HTR-8/SVneo (cell line): ENCODE results near the gene SNX3.
A peak's percentile ranks its signal among the peaks of the same experiment; 100 is the strongest.
"Not testable (repeated sequence)": the region's sequence is repeated elsewhere in the genome, so short reads cannot be mapped to it uniquely, and the experiment has no call there.

Source experiments
- DNase-seq: peaks from one replicate; pipeline ENCODE4 v3.0.0; 2011; ENCODE audit warnings: low spot score, mixed read lengths; ENCODE audit not compliant: insufficient read length
- FAIRE-seq: peaks from 2 replicates; lab custom pipeline; 2011; peaks lifted over from hg19 to GRCh38; lab: Jason Lieb, UNC

The SNX3 gene

GRCh38 chr6:108260809-108261569 lies at the start of gene SNX3:
TSS of gene SNX3 (minus strand) at chr6:108261040. CDS start at chr6:108260921, 119 bp downstream.
- FAIRE-seq = peak; percentile 84
- DNase-seq = peak; percentile 94

DNA sequence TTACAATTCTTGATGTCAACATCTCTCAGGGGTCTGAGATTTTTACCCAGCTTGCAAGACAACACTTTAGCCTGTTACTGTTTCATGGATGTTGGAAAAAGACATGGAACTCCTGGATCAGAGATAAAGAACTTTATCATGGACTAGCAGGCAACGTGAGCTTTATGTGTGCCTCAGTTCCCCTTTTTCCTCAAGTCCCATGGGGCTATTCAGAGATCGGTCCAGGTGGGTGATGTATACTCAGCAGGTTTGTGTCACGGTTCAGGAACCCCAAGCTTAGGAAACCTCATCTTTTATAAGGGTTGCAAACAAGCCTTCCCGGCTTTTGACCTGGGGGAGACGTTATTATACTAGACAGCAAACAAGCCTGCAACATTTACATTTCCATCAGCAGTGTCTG lies 49.0 kb upstream of the SNX3 start:
- DNase-seq (no peak), FAIRE-seq (no peak)

DNA sequence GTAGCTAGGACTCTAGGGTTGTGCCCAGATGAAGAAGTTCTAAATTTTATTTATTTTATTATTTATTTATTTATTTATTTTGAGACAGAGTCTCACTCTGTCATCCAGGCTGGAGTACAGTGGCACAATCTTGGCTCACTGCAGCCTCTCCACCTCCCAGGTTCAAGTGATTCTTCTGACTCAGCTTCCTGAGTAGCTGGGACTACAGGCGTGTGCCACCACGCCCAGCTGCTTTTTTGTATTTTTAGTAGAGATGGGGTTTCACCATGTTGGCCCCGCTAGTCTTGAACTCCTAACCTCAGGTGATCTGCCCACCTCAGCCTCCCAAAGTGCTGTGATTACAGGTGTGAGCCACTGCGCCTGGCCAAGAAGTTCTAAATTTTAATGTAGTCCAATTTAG lies 47.8 kb upstream of the SNX3 start:
- not testable (repeated sequence) for DNase-seq, FAIRE-seq

DNA sequence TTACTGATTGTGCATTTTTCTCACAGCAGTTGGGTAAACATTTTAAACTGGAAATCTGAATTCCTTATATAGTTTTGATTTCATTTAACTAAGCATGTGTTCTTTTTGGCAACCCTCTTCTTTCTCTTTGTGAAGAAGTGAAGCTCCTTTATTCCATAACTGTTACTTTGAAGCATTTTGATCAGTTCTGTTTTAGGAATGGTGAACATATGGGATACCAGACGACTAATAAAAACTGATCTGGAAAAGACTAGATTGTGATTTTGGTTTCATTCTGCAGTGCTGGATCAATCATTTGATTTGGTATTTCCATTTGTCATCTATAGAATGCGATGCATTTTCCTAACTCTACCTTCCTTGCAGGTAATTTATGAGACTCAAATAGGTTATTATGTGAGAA lies 43.8 kb upstream of the SNX3 start:
- no peak for DNase-seq
- FAIRE-seq = no peak

- DNase-seq = no peak
Observed at GRCh38 chr6:108302386-108302785, 41.5 kb upstream of the SNX3 start.

GRCh38 chr6:108295676-108296075 lies 34.8 kb upstream of the SNX3 start:
- FAIRE-seq = no peak

More at GRCh38 chr6:108302386-108302785, 41.5 kb upstream of the SNX3 start:
- FAIRE-seq = no peak

DNA sequence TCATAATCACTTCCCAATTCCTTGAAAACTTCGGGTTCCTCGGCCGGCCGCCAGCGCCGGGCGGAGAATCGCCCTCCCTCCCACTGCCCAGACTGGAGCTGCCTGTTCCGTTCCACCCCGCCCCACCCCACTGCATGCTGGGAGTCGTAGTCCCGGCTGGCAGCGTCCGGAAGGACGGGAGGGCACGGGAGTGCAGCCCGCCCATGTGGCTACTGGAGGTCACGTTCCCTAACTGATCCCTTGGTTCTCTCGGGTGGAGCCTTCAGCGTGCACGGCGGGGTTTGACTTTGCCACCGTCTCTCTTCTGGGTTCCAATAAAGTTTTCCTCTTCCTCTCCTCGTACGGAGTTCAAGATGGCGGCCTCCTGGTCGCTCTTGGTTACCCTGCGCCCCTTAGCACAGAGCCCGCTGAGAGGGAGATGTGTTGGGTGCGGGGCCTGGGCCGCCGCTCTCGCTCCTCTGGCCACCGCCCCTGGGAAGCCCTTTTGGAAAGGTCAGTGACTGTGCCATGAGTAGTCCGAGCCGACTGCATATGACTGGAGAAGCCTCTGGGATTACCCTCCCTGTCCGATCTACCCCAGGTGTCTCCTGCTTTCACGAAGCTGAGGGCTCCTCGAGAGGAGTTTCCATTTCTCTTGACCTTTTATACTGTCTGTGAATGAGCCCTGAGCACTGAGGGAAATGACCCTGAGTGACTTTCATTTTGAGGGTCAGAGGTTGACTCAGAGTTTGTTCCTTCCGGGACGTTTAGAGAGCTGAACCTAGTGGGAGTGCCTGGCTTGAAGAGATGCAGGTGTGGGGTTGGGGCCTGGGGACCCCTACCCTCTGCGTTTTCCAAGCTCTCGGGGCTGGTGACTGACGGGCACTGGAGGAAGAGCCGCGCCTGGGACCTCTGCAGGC lies 34.1 kb upstream of the SNX3 start, which contains the start of gene AFG1L:
Gene AFG1L, plus strand, starts transcription at position 328 of the 899 bp plus-strand sequence. Its CDS starts 26 bp downstream, at position 354.
- peak; percentile 95 for FAIRE-seq

More at GRCh38 chr6:108295676-108296075, 34.8 kb upstream of the SNX3 start:
- no peak for DNase-seq

GRCh38 chr6:108294297-108294726 lies 33.5 kb upstream of the SNX3 start:
- FAIRE-seq (no peak), DNase-seq (no peak)

More for the DNA sequence above, 34.1 kb upstream of the SNX3 start, which contains the start of gene AFG1L:
- peak; percentile 87 for DNase-seq

DNA sequence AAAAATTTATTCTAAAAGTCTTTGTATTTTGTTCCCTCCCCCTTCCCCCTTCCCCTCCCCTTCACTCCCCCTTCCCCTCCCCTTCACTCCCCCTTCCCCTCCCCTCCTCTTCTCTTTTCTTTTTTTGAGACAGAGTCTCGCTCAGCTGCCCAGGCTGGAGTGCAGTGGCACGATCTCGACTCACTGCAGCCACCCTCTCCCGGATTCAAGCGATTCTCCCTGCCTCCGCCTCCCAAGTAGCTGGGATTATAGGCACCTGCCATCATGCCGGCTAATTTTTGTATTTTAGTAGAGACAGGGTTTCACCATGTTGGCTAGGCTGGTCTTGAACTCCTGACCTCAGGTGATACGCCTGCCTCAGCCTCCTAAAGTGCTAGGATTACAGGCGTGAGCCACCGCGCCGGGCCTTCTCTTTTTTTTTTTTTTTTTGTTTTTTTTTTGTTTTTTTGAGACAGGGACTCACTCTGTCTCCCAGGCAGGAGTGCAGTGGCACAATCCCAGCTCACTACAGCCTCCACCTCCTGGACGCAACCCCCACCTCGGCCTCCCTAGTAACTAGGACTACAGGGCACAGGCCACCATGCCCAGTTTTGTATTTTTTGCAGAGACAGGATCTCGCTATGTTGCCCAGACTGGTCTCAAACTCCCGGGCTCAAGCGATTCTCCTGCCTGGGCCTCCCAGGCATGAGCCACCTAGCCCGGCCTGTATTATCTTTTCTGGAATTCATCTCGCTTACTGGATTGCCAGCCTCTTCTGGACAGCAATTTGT lies 32.9 kb upstream of the SNX3 start:
- FAIRE-seq = no peak
- DNase-seq = no peak

- not testable (repeated sequence) for DNase-seq, FAIRE-seq
Observed at GRCh38 chr6:108292561-108292960, 31.7 kb upstream of the SNX3 start.

- DNase-seq (no peak), FAIRE-seq (no peak)
Observed at GRCh38 chr6:108291091-108291490, 30.3 kb upstream of the SNX3 start.

DNA sequence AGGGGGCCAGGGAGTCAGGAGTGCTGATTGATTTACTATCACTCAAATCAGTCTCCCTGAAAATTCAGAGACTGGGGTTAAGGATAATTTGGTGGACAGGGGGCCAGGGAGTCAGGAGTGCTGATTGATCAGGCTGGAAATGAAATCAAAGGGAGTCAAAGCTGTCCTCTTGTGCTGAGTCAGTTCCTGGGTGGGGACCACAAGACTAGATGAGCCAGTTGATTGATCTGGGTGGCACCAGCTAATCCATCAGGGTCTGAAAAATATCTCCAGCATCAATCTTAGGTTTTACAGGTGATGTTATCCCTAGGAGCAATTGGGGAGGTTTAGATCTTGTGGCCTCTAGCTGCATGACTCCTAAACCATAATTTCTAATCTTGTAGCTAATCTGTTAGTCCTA lies 27.9 kb upstream of the SNX3 start:
- no peak for DNase-seq
- no peak for FAIRE-seq

DNA sequence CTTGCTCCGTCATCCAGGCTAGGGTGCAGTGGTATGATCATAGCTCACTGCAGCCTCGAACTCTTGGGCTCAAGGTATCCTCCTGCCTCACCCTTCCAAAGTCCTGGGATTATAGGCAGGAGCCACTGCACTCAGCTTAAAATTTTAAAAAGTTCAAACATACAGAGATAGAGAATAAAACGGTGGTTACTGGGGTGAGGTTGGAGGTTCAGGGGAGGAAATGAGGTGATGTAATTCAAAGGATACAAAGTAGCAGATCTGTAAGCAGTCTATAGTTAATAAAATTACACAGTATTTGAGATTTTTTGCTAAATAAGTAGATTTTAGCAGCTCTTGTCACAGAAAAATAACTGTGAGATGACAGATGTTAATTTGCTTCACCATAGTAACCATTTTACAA lies 26.5 kb upstream of the SNX3 start:
- DNase-seq (no peak), FAIRE-seq (no peak)

- FAIRE-seq (no peak), DNase-seq (no peak)
Observed at GRCh38 chr6:108286366-108286765, 25.5 kb upstream of the SNX3 start.

DNA sequence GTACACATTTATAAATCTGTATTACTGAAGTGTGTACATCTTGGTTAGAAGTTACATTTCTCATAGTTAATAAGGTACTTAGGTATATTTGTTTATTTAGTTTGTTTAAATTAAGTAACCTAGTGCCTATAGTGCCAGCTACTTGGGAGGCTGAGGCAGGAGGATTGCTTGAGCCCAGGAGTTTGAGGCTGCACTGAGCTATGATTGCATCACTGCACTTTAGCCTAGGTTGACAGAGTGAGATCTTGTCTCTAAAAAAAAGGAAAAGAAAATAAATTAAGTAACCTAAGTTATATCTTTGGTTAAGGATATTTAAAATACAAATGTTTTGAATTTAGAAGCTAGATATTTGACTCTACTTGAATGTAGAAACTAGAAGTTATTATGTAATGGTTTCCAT lies 24.5 kb upstream of the SNX3 start:
- FAIRE-seq = no peak

GRCh38 chr6:108277831-108278230 lies 17.0 kb upstream of the SNX3 start:
- FAIRE-seq (no peak), DNase-seq (no peak)

More for the DNA sequence above, 24.5 kb upstream of the SNX3 start:
- no peak for DNase-seq

DNA sequence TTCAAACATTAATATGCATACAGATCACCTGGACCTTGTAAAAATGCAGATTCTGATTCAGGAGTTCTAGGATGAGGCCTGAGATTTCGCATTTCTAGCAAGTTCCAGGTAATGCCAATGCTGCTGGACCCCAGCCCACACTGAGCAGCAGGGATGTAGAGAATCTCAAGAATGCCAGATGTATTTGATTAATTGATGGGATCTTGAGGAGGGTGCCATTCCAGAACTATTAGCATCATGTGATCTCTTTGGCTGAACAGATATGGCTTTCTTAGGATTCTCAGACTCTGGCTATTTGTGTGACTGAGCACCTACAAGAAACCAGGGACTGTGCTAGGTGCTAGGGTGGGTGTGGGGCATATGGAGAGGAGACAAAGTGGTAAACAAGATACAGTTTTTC lies 16.5 kb upstream of the SNX3 start:
- FAIRE-seq = no peak
- DNase-seq = no peak

DNA sequence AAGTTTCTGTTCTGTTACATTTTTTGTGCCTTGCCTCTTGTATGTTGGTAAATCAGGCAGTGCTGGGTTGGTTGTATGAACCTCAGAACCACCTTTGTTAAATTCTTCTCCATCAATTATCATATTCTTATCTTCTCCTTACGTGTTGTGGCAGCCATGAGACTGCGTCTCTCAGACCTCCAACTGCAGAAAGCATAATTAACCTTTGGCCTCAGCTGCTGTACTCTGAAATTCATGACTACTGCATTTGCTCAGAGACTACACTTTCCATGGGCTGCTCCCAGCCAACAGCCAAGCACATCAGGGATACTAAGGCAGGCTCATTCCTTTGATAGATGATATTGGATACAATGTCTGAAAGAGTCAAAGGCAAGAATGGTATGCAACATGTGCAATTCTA lies 15.1 kb upstream of the SNX3 start:
- FAIRE-seq = no peak
- DNase-seq = no peak

GRCh38 chr6:108274546-108274945 lies 13.7 kb upstream of the SNX3 start:
- no peak for FAIRE-seq
- DNase-seq = no peak

GRCh38 chr6:108269955-108270354 lies 9.1 kb upstream of the SNX3 start:
- FAIRE-seq = not testable (repeated sequence)

More at GRCh38 chr6:108269955-108270354, 9.1 kb upstream of the SNX3 start:
- DNase-seq = not testable (repeated sequence)
